ENCODE measurements around the gene QTRT2. TPM values are rescaled to one million over a fixed set of nuclear protein-coding genes. Genes with fewer than 3 reads are reported as not detected.

QTRT2 gene
- total RNA-seq, 1 experiment from 2014 or later = 84.1 TPM

DNA sequence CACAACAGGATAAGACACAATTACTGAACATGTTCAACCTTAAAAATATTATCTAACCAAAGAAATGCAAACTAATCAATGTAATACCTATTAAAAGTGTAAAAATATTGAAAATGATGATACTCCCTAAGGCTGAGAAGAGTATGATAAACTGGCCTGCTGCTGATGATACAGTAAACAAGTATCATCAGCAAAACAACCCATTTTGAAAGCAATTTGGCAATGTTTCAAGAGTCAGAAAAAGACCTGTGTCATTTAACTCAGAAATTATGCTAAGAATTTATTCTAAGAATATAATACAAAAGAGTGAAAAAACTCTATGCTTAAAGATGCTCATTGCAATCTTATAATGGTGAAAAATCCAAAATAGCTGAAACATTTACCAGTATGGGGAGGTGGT, 22.3 kb upstream of the QTRT2 start:
- H3K4me2 ChIP-seq (ENCODE audit: insufficient read depth, insufficient read length, low read length) = no peak overlapping the region

More for the DNA sequence above, 22.3 kb upstream of the QTRT2 start:
- no peak overlapping the region for H3K4me3 Mint-ChIP-seq
- Histone ChIP-seq H4K5ac (ENCODE audit: insufficient read length, low read depth, low read length) (no peak overlapping the region), H2AK5ac (ENCODE audit: insufficient read length, low read length) (no peak overlapping the region), H3K27ac (ENCODE audit: insufficient read length, low read depth, low read length) (no peak overlapping the region), H3K14ac (ENCODE audit: insufficient read depth, low read length) (no peak overlapping the region), H2AFZ (ENCODE audit: low read length) (no peak overlapping the region), H2BK15ac (ENCODE audit: low read depth, low read length) (no peak overlapping the region), H3K9me3 (ENCODE audit: control insufficient read depth, low read depth, low read length) (no peaks in the 10 kb centered on the region), H3K9ac (ENCODE audit: extremely low read depth, insufficient read length, low read length) (no peak overlapping the region), H3K23me2 (ENCODE audit: insufficient read length, low read depth, low read length, poor library complexity, severe bottlenecking) (no peaks in the 10 kb centered on the region), H2BK120ac (ENCODE audit: low read depth, low read length, poor library complexity, severe bottlenecking) (no peak overlapping the region), H4K91ac (ENCODE audit: insufficient read length, low read depth, low read length) (no peak overlapping the region), H3T11ph (ENCODE audit: low read length) (no peak overlapping the region), H2BK5ac (ENCODE audit: insufficient read length, low read length) (no peak overlapping the region), H3K23ac (ENCODE audit: insufficient read length, low read depth, low read length) (no peak overlapping the region), H4K20me1 (ENCODE audit: control insufficient read depth, insufficient read depth, insufficient read length) (no peaks in the 10 kb centered on the region), H4K8ac (replicated peaks; ENCODE audit: insufficient read length, low read depth, low read length) (no peak overlapping the region), H3K4ac (ENCODE audit: low read depth, low read length) (no peak overlapping the region), H3K18ac (ENCODE audit: insufficient read length, low read depth, low read length) (no peak overlapping the region), H3K79me1 (ENCODE audit: insufficient read depth, low read depth, low read length, poor library complexity, severe bottlenecking) (no peaks in the 10 kb centered on the region), H3K79me2 (ENCODE audit: insufficient read depth, low read length) (no peaks in the 10 kb centered on the region), H3K4me1 (ENCODE audit: insufficient read depth, low read length) (no peaks in the 10 kb centered on the region), H3K27me3 (ENCODE audit: insufficient read depth, low read length) (no peaks in the 10 kb centered on the region), H3K56ac (ENCODE audit: insufficient read length, low read depth, low read length) (no peak overlapping the region), H2BK20ac (ENCODE audit: low read depth, low read length, poor library complexity, severe bottlenecking) (no peak overlapping the region), H2BK12ac (ENCODE audit: insufficient read length, low read depth, low read length) (no peak overlapping the region)
- DNase-seq = no peak
- no peak overlapping the region for H3K27ac Mint-ChIP-seq
- TF ChIP-seq, protein P1, sequence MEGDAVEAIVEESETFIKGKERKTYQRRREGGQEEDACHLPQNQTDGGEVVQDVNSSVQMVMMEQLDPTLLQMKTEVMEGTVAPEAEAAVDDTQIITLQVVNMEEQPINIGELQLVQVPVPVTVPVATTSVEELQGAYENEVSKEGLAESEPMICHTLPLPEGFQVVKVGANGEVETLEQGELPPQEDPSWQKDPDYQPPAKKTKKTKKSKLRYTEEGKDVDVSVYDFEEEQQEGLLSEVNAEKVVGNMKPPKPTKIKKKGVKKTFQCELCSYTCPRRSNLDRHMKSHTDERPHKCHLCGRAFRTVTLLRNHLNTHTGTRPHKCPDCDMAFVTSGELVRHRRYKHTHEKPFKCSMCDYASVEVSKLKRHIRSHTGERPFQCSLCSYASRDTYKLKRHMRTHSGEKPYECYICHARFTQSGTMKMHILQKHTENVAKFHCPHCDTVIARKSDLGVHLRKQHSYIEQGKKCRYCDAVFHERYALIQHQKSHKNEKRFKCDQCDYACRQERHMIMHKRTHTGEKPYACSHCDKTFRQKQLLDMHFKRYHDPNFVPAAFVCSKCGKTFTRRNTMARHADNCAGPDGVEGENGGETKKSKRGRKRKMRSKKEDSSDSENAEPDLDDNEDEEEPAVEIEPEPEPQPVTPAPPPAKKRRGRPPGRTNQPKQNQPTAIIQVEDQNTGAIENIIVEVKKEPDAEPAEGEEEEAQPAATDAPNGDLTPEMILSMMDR (conservative IDR thresholded peaks at IDR 0.05) = no peak
- H3K27me3 Mint-ChIP-seq (ENCODE audit: low read depth) = no peaks in the 10 kb centered on the region
- no peaks in the 10 kb centered on the region; a peak in 1 of 5 replicates for H3K9me3 Mint-ChIP-seq
- no peaks in the 10 kb centered on the region; a peak in 1 of 7 replicates for H3K36me3 Mint-ChIP-seq (ENCODE audit: insufficient read depth in 1 of 3, low read depth in 3 of 3)
- peaks cover 17 to 21% of the 10 kb centered on the region in 2 experiments for H3K4me1 Mint-ChIP-seq

All from H9 (cell line).